HG03354 (cell line): ENCODE data around the gene SEMA3C.

Experiments
- ATAC-seq: cut with Tn5 transposase; IDR thresholded peaks from one replicate; pipeline ENCODE4 v1.9.1; 2021; ENCODE audit warnings: mild to moderate bottlenecking; ENCODE audit not compliant: unreplicated experiment, poor library complexity, severe bottlenecking

The SEMA3C gene

GRCh38 chr7:80891259-80891544, 27.6 kb downstream of the SEMA3C start:
- no peak for ATAC-seq

- ATAC-seq: no peak
Observed at GRCh38 chr7:80890426-80891258, 28.2 kb downstream of the SEMA3C start.

GRCh38 chr7:80889525-80889924, 29.3 kb downstream of the SEMA3C start:
- ATAC-seq: no peak

- ATAC-seq: no peak
Observed at GRCh38 chr7:80885757-80886156, 33.1 kb downstream of the SEMA3C start.

GRCh38 chr7:80884511-80885195, 34.2 kb downstream of the SEMA3C start:
- no peak for ATAC-seq

GRCh38 chr7:80883154-80884025, 35.5 kb downstream of the SEMA3C start:
- ATAC-seq: no peak

- ATAC-seq: no peak
Observed at GRCh38 chr7:80882213-80882801, 36.5 kb downstream of the SEMA3C start.

- no peak for ATAC-seq
Observed at GRCh38 chr7:80881351-80881900, 37.4 kb downstream of the SEMA3C start.

- ATAC-seq: no peak
Observed at GRCh38 chr7:80879849-80880248, 39.0 kb downstream of the SEMA3C start.

- ATAC-seq: no peak
Observed at GRCh38 chr7:80876894-80877414, 41.9 kb downstream of the SEMA3C start.

GRCh38 chr7:80875537-80876120, 43.2 kb downstream of the SEMA3C start:
- no peak for ATAC-seq

GRCh38 chr7:80873140-80873539, 45.7 kb downstream of the SEMA3C start:
- ATAC-seq: no peak

- no peak for ATAC-seq
Observed at GRCh38 chr7:80871228-80871627, 47.6 kb downstream of the SEMA3C start.

- ATAC-seq: no peak
Observed at GRCh38 chr7:80870813-80871212, 48.0 kb downstream of the SEMA3C start.

GRCh38 chr7:80869821-80870751, 48.8 kb downstream of the SEMA3C start:
- ATAC-seq: no peak

GRCh38 chr7:80869106-80869784, 49.6 kb downstream of the SEMA3C start:
- ATAC-seq: no peak

- no peak for ATAC-seq
Observed at GRCh38 chr7:80868566-80868965, 50.3 kb downstream of the SEMA3C start.

- no peak for ATAC-seq
Observed at GRCh38 chr7:80860554-80860953, 58.3 kb downstream of the SEMA3C start.
